CD4-positive, alpha-beta T cell treated with Interleukin-10 for 1 hour (primary cell): ENCODE measurements around the gene DDIT4.
"Not testable (repeated sequence)": the region's sequence is repeated elsewhere in the genome, so short reads cannot be mapped to it uniquely, and the experiment has no call there.

Source experiments
- DNase-seq: peaks from one replicate; pipeline ENCODE4 v3.0.0-alpha.2; 2020

DDIT4 gene

DNA sequence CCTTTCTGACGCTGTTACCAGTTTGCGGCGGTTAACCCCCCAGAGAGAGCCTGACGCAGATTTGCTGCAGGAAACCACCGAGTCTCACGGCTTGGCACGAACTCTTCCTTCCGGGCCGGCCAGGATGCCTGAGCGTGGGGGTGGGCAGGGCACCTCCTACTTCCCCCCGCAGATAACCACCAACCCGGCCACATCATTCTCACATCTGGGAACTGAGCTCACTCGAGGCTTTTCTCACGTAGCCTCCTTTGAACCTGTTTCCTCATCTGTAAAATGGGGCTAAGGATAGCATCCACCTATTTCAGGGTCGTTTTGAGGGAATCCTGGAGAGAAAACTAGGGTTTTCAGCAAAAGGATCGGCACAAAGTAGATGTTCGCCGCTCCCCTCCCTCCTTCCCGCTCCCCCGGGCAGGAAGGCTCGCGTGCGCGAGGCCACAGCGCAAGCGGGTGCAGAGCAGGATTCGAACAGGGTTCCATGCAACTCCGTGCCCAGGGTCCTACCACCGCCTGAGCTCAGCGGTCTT, 23.6 kb downstream of the DDIT4 start:
- DNase-seq = peak; percentile 98

DNA sequence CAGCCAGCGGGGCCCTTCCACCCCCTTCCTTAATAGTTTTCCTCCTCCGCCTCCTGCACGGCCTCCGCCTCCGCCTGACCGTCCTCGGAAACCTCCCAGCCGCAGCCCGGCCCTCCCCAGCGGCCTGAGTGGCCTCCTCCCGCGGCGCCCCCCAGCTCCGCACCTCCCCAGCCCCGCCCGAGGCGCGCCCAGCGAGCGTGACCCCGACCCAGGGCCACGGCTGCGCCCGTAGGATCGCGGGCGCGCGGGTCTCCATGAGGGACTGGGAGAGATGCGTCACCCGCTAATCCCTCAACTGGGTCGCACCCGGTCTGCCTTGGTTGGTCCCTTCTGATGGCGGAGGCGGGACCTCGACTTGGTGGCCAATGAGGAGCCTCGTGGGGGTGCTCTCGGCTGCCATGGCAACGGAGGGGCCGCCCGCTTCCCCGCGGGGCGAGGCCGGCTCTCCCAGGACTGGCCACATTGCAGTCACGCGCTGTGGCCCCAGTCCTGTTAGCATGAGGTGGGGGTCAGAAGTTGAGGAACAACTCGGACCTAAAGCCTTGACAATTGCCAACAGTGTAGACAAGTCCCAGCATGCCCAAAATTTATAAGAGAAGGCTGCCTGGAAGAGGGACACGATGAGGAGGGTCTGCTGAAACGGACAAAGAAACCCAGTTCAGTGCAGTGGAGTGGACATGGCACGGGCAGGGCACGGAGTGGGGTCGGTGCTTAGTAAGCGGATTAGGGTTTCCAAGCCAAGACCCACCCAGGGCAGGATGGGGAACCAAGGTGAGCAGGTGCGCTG, 24.3 kb downstream of the DDIT4 start:
- peak; percentile 96 for DNase-seq

DNA sequence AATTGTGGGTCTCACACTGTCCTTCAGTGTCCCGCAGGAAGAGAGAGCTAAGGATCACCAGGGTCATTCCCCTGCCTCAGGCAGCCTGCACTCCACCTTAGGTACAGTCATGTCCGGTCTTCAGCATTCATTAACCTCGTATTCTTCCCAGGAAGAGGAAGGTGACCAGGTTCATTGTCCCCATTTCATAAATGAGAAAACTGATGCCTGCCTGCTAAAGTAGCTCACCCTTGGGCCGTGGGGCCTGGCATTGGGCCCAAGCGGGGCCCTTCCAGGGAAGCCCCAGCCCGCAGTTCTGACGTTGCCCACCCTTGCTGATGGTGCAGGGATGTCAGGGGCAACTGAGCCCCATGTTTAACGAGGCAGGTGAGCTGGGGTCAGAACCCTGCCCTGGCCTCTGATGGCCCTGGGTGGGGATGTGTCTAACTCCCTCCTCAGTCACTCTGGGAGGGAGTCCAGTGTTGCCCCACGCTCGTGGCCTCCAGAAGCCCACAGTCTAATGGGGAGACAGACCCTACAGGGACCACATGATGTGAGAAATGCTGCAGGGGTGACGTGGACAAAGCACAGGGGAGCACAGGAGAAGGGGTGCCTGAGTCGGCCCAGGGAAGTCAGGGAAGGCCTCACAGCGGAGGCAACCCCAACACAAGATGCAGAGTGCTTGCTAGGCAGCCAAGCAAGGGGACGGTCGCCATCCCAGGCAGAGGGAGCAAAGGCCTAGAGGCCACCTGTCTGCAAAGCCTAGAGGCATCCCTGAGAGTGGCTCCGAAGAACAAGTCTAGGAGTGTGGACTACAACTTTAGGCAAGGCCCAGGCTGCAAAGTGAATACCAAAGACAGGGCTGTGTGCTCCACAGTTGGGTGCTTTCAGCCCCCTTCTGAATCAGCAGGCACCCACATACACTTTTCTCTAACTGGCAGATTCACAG, 25.1 kb downstream of the DDIT4 start:
- DNase-seq = no peak

DNA sequence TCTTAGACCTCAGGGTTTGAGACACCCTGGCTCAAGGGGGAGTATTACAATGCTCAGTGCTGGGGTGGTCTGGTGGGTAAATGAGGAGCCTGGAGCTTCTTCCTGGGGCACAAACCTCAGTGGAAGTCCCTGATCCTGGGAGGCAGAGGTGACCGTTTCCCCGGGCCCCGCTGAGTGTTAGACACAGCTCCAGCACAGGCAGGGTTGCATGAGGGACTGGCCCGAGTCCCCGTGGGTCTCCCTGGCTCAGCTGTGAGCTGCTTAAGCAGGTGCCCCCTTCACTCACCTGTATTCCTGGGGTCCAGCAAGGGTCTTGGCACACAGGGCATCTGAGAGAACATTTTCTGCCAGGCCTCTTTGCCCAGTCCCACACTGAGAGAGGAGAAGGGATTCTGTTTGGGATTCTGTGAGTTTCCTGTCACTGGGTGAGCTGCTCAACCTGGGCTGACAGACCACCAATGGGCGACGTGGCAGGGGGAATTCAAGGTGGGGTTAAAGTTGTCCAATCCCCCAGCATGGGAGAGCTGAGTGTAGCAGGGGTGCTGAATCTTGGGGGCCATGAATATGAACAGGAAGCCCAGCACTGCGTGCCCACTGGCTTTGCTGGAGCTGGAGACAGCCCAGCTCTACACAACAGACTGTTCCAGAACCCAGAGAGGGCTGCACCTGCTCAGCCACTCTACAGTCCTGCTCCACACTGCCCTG, 29.9 kb downstream of the DDIT4 start:
- no peak for DNase-seq

DNA sequence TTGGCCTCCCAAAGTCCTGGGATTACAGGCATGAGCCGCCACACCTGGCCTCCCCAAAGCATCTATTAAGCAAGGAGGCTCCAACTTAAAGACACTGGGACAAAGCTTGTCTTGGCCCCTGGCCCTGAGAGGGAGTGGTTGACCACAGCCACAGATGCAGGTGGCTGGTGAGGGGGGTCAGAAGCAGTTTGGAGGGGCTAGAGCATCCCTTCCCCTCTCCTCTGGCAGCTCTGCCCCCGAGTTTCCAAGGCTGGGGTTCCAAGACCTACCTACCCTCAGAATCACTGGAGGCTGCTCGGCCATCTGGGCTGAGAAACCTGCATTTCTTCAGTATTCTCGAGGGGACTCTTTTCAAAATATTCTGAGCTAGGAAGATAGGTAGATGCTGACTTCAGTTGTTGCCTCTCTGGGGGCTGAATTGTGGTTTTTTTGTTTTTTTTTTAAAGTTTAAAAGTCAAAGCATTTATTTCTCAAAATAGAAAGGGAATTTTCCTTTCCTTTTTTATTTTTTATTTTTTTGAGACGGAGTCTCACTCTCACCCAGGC, 32.6 kb downstream of the DDIT4 start:
- DNase-seq = no peak

DNA sequence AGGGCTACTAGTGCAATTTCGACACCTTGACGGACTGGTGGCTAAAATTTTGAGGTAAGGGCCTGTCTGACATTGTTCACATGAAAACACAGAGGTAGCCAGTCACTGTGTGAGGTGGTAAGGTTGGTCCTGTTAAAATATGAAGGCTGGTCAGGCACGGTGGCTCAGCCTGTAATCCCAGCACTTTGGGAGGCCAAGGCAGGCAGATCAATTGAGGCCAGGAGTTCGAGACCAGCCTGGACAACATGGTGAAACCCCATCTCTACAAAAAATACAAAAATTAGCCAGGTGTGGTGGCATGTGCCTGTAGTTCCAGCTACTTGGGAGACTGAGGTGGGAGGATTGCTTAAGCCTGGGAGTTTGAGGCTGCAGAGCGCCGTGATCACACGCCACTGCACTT, 34.0 kb downstream of the DDIT4 start:
- not testable (repeated sequence) for DNase-seq

DNA sequence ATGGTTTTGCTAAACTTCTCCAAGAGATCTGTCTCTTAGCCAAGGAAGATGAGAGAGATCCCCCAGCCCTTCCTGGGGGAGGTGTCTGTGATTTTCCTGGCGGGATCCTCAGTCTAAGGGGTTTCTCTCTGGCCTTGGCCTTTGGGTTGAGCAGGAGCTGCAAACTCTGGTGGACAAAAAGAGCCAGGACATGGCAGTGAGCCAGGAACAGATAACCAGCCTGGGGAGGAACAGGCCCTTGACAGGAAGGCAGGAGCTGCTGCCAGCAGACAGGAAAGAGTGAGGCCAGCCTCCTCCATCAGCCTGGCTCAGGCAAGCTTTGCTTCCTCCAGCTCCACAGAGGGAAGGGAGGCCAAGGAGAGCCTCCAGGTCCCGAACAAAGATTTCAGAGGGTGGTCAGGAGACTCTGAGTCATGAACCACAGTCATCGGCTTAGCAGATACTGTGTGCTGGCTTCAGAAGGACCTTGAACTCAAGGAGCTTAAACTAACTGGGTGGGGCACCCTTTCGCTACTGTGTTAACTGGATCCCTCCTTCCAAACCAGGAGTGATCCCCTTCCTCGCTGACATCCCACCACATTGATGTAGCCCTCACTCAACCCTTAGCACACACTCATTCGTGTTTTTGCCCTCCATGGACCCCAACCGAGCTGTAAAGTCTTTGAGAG, 34.7 kb downstream of the DDIT4 start:
- no peak for DNase-seq

DNA sequence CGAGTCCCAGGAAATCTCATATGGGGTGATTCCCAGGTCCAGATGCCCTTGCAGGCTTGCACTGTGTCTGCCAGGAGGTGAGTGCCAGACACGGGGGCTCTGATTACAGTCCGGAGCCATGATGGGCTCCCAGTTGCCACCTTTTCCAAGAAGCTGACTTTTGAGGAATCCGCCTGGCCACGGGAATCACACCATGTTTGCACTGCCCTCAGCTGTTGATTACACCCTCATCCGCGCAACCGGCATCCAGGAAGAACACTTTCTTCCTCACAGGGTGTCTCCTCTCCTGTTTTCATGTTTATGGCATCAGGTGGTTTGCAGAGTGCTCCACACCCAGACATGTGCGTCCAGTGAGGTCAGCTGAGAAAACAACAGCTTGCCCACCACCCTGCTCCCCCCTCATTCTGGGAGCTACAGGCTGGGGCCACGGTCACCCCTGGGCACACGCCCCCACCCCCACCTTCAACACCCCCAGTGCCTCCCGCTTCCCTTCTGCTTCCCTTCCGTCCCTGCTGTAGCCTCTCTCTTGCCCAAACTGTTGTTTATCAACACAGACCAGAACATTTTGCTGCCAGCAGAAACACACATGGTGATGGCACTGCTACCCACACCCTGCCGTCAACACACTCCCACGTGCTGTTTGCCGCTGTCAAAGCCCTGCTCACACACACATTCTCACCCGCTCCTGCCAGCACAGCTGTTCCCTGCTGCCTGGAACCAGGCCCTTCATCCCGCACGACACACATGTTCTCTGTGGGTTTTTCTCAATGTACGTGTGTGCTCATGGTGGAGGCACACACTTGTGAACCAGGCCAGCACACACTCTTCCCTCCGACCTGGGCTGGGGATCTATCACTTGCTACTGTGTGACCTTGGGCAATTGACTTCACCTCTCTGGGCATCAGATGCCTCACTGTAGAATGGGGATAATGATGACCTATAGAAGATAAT, 35.8 kb downstream of the DDIT4 start:
- no peak for DNase-seq

DNA sequence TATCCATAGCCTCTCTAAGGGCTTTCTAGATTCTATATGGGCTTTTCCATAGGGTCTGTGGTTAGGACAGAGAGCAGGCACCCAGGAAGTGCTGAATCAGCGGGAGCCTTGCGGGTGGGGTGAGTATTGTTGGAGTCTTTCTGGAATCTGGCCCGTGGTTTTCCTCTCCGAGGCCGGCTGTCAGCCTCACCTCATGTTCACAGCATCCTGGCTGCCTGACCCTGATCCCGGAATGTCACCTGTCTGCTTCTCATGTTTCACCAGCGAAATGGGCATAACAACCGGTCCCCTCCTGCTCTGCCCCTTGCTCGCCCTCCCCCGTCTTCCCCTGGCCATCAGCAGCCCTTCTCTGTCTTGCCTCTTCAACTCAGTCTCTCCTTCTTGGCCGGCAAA, 36.5 kb downstream of the DDIT4 start:
- DNase-seq = no peak

DNA sequence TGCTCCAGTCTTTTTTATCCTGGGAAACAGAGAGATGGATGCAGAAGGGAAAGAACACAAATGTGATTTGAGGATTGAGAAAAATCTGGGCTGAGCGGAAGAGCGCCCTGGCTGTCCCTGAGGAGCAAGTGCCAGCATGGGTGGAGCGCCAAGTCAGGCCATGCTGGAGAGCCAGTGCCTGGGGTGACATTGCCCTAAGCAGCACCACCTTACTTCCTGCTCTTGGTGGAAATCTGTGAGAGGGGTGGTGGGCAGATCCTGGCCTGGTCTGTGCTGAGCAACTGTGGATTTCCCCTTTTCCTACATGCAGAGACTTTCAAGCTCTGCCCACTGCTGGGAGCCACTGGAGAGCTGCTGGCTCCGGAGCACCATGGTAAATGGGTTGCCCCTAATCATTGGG, 36.9 kb downstream of the DDIT4 start:
- no peak for DNase-seq

DNA sequence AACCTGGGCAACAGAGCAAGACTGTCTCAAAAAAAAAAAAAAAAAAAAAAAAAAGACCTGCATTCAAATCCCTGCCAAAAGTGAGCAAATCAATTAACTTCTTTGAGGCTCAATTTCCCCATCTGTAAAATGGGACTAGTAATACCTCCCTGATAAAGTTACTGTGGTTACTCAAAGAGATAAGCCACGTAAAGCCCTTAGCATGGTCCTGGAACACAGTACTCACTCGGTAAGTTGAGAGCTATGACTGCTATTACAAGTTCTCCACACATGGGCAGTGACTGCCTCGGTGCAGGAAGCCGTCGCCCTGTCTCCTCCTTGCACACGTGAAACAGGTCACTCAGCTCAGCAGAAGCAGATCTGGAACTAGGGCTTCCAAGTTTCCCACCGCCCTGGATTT, 37.9 kb downstream of the DDIT4 start:
- DNase-seq = no peak

DNA sequence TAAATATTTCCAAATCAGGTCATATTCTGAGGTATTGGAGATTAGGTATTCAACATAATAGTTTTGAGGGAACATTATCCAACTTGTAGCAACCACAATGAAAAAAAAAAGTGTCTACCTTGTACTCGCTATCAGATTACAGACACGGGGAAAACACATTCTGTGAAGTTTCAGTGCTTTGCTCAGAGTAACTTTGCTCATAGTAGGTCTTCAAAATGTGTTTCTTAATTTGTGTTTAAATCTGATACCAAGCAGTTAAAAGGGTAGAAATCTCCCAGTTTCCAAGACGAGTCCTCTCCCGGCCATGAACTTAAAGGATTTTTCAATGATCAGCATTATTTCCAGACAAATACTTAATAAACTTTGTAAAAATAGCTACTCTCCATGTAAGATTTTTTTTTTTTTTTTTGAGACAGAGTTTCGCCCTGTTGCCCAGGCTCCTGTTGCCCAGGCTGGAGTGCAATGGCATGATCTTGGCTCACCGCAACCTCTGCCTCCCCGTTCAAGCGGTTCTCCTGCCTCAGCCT, 39.2 kb downstream of the DDIT4 start:
- no peak for DNase-seq

DNA sequence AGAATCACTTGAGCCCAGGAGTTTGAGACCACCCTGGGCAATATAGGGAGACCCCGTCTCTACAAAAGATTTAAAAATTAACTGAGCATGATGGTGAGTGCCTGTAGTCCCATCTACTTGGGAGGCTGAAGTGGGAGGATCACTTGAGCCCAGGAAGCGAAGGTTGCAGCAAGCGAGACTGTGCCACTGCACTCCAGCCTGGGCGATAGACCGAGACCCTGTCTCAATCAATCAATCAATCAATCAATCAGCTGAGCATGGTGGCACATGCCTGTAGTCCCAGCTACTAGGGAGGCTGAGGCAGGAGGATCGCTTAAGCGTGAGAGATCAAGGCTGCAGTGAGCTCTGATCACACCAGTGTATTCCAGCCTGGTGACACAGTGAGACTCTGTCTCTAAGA, 40.5 kb downstream of the DDIT4 start:
- no peak for DNase-seq

DNA sequence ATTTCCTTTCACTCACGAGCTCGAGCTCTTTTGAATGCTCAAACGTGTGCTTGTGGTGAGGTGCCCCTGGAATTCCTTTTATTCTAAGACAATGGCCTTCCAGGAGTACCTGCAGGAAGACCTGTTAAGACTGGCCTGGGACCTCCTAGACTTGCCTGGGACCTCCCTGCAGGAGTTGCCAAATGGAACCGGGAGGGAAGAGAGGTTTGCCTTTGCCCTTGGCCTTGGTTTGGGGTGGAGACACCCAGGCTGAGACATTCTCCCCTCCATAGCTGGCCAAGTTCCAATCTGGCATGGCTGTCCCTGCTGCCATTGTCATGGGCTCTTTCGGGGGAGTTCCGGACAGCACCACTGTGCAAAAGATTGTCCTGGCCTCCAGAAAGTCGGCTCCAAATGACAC, 41.3 kb downstream of the DDIT4 start:
- DNase-seq = no peak

DNA sequence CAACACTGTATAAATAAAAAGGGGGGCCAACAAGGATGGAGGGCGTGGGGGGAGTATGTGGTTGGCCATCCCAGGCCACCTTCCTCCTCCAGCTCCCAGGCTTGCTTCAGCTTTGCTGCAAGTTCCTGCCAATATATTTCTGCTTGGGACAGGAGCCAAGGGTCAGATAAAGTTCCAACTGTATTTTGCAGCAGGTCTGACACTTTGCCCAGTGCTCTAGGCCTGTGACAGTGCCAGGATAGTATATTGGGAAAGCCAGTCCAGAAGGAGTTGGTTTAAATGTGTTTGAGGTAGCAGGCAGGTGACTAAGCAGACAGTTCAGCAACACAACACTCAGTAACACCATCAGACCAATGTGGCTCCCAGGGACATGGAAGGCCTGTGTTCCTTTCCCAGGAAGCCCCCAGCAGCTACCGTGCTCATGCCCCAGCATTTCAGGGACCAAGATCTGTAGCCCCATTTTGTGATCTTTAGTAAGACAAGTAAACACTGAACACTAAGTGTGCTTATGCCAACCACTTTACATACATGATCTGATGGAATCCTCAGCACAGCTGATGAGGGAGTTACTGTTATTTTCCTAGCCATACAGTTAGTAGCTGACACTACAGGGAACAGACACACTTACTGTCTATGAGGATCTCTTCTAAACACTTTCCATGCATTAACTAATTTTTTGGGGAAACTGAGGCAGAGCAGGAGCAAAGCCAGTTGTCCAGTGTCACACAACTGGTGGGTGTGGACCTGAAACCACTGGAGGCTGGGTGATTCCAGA, 42.1 kb downstream of the DDIT4 start:
- DNase-seq = no peak

DNA sequence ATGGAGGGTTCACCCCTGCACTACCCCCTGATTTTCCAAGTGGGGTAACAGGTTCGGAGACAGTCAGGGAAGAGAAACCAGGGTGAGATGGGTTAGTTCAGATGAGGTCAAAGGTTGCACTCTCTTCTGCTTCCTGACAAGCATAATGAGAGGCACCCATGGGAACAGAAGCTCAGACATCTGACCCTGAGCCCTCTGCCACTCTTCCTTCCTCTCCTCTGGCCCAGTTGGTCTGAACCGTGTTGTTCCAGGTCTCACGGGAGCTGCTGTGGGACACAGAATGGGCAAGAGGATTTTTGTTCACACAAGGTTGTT, 42.6 kb downstream of the DDIT4 start:
- no peak for DNase-seq

DNA sequence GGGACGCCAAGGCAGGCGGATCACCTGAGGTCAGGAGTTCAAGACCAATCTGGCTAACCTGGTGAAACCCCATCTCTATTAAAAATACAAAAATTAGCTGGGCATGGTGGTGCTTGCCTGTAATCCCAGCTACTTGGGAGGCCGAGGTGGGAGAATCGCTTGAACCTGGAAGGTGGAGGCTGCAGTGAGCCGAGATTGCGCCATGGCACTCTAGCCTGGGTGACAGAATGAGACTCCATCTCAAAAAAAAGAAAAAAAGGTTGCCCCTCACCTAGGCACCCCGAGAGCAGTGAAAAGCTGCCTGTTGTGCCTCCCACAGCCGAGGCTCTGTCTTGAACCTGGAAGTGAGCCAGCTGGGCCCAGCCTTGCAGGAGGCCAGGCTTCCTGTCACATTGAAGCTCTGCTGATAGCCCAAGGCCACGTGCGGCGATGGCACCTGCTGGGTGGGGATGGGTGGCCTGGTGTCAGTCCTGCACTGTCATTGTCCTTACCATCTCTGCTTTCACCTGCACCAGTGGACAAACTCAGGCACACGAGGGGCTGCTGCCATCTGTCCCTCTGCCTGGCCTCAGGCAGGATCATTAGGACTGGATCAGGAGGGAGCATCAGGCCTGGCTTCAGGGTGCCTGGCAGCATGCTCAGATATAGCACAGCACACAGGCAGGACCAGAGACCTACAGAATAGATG, 43.2 kb downstream of the DDIT4 start:
- DNase-seq = peak; percentile 65

DNA sequence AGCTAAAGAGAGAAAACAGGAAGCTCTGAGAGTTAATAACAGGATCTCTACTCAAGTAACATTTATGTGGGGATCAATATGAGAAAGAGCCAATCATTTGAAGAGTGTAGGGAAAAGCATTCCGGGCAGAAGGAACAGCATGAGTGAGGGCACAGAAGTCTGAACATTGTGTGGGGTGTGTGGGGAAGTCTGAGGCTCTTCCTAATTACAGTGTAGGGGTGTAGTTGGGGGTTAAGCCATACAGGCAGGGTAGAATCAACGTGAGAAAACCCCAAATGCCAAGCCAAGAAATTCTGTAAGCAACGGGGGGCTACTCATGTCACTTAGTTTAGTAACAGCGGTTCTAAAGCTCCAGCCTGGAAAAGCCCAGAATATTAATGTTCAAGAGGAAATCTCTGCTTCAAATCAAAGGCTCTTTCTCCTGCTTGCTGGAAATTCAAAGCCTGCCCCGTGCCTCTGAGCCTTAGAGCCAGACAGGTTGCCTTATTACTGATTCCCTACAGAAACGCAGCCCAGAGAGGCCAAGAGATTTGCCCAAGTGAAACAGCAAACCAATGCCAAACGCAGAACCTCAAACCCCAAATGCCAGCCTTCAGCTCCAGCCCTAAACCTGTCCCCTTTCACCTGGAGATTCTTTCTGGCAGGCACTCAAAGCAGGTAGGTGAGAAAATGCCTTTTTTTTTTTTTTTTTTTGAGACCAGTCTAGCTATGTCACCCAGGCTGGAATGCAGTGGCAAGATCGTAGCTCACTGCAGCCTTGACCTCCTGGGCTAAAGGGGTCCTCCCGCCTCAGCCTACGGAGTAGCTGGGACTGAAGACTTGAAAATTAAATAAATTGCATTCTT, 44.9 kb downstream of the DDIT4 start:
- DNase-seq = no peak
